ENCODE data around the gene ADAM19.

Gene ADAM19

GRCh38 chr5:157563373-157563928, 12.1 kb downstream of the ADAM19 start:
- Mint-ChIP-seq H3K9me3 (no peaks in the 10 kb centered on the region), H3K4me1 (peaks cover 54% of the 10 kb centered on the region), H3K36me3 (peaks cover 50% of the 10 kb centered on the region), H3K27ac (no peak overlapping the region), H3K4me3 (no peak overlapping the region), H3K27me3 (no peaks in the 10 kb centered on the region)
- DNase-seq (ENCODE audit: low spot score in 2 of 2) = no peak
- ATAC-seq (ENCODE audit: low read depth) = no peak

- peak overlapping the region; percentile 37 for H3K4me3 Mint-ChIP-seq
- peaks cover 64% of the 10 kb centered on the region for H3K4me1 Mint-ChIP-seq
- DNase-seq (ENCODE audit: low spot score in 2 of 2) = no peak
- no peak for ATAC-seq (ENCODE audit: low read depth)
- H3K27me3 Mint-ChIP-seq = no peaks in the 10 kb centered on the region
- no peaks in the 10 kb centered on the region for H3K9me3 Mint-ChIP-seq
- peaks cover 51% of the 10 kb centered on the region for H3K36me3 Mint-ChIP-seq
- H3K27ac Mint-ChIP-seq = peak overlapping the region; percentile 86
Observed at GRCh38 chr5:157562111-157562581, 13.4 kb downstream of the ADAM19 start.

GRCh38 chr5:157561110-157561509, 14.5 kb downstream of the ADAM19 start:
- no peaks in the 10 kb centered on the region for H3K27me3 Mint-ChIP-seq
- DNase-seq (ENCODE audit: low spot score in 2 of 2) = no peak
- peaks cover 48% of the 10 kb centered on the region for H3K36me3 Mint-ChIP-seq
- H3K9me3 Mint-ChIP-seq = no peaks in the 10 kb centered on the region
- H3K4me1 Mint-ChIP-seq = peaks cover 67% of the 10 kb centered on the region
- H3K4me3 Mint-ChIP-seq = peak overlapping the region; percentile 32
- no peak for ATAC-seq (ENCODE audit: low read depth)
- H3K27ac Mint-ChIP-seq = peak overlapping the region; percentile 68

- ATAC-seq (ENCODE audit: low read depth) = no peak
- Mint-ChIP-seq H3K4me3 (no peak overlapping the region), H3K27me3 (no peaks in the 10 kb centered on the region), H3K36me3 (peaks cover 54% of the 10 kb centered on the region), H3K4me1 (peaks cover 80% of the 10 kb centered on the region), H3K9me3 (no peaks in the 10 kb centered on the region), H3K27ac (peak overlapping the region; percentile 94)
- no peak for DNase-seq (ENCODE audit: low spot score in 2 of 2)
Observed at GRCh38 chr5:157559301-157559700, 16.3 kb downstream of the ADAM19 start.

GRCh38 chr5:157558681-157559080, 16.9 kb downstream of the ADAM19 start:
- Mint-ChIP-seq H3K27me3 (no peaks in the 10 kb centered on the region), H3K4me1 (peaks cover 81% of the 10 kb centered on the region), H3K4me3 (no peak overlapping the region), H3K9me3 (no peaks in the 10 kb centered on the region), H3K36me3 (peaks cover 53% of the 10 kb centered on the region), H3K27ac (peak overlapping the region; percentile 94)
- no peak for ATAC-seq (ENCODE audit: low read depth)
- DNase-seq (ENCODE audit: low spot score in 2 of 2) = no peak

GRCh38 chr5:157558041-157558595, 17.5 kb downstream of the ADAM19 start:
- DNase-seq (ENCODE audit: low spot score in 2 of 2) (no peak), ATAC-seq (ENCODE audit: low read depth) (no peak)
- Mint-ChIP-seq H3K36me3 (peaks cover 49% of the 10 kb centered on the region), H3K4me3 (peak overlapping the region; percentile 5), H3K27ac (peak overlapping the region; percentile 94), H3K9me3 (no peaks in the 10 kb centered on the region), H3K4me1 (peaks cover 79% of the 10 kb centered on the region), H3K27me3 (no peaks in the 10 kb centered on the region)

GRCh38 chr5:157556615-157557418, 18.8 kb downstream of the ADAM19 start:
- H3K36me3 Mint-ChIP-seq = peaks cover 49% of the 10 kb centered on the region
- H3K27me3 Mint-ChIP-seq = no peaks in the 10 kb centered on the region
- H3K9me3 Mint-ChIP-seq = no peaks in the 10 kb centered on the region
- peak overlapping the region; percentile 94 for H3K27ac Mint-ChIP-seq
- DNase-seq (ENCODE audit: low spot score in 2 of 2) (no peak), ATAC-seq (ENCODE audit: low read depth) (peak; percentile 59)
- peaks cover 78% of the 10 kb centered on the region for H3K4me1 Mint-ChIP-seq
- peak overlapping the region; percentile 55 for H3K4me3 Mint-ChIP-seq

- ATAC-seq (ENCODE audit: low read depth) (no peak), DNase-seq (ENCODE audit: low spot score in 2 of 2) (no peak)
- H3K4me3 Mint-ChIP-seq = peak overlapping the region; percentile 53
- H3K9me3 Mint-ChIP-seq = no peaks in the 10 kb centered on the region
- peaks cover 50% of the 10 kb centered on the region for H3K36me3 Mint-ChIP-seq
- H3K27ac Mint-ChIP-seq = peak overlapping the region; percentile 94
- H3K4me1 Mint-ChIP-seq = peaks cover 76% of the 10 kb centered on the region
- no peaks in the 10 kb centered on the region for H3K27me3 Mint-ChIP-seq
Observed at GRCh38 chr5:157555037-157555640, 20.4 kb downstream of the ADAM19 start.

GRCh38 chr5:157554179-157555036, 21.2 kb downstream of the ADAM19 start:
- ATAC-seq (ENCODE audit: low read depth) (peak; percentile 32), DNase-seq (ENCODE audit: low spot score in 2 of 2) (no peak)
- Mint-ChIP-seq H3K4me3 (peak overlapping the region; percentile 53), H3K27ac (peak overlapping the region; percentile 94), H3K27me3 (no peaks in the 10 kb centered on the region), H3K9me3 (no peaks in the 10 kb centered on the region), H3K4me1 (peaks cover 80% of the 10 kb centered on the region), H3K36me3 (peaks cover 48% of the 10 kb centered on the region)

GRCh38 chr5:157552650-157553049, 22.9 kb downstream of the ADAM19 start:
- no peaks in the 10 kb centered on the region for H3K27me3 Mint-ChIP-seq
- peaks cover 50% of the 10 kb centered on the region for H3K36me3 Mint-ChIP-seq
- peak overlapping the region; percentile 82 for H3K27ac Mint-ChIP-seq
- no peak for DNase-seq (ENCODE audit: low spot score in 2 of 2)
- no peak overlapping the region for H3K4me3 Mint-ChIP-seq
- no peaks in the 10 kb centered on the region for H3K9me3 Mint-ChIP-seq
- ATAC-seq (ENCODE audit: low read depth) = no peak
- peaks cover 77% of the 10 kb centered on the region for H3K4me1 Mint-ChIP-seq

- DNase-seq (ENCODE audit: low spot score in 2 of 2) (no peak), ATAC-seq (ENCODE audit: low read depth) (no peak)
- Mint-ChIP-seq H3K27me3 (no peaks in the 10 kb centered on the region), H3K27ac (peak overlapping the region; percentile 88), H3K4me3 (peak overlapping the region; percentile 35), H3K4me1 (peaks cover 75% of the 10 kb centered on the region), H3K36me3 (peaks cover 52% of the 10 kb centered on the region), H3K9me3 (no peaks in the 10 kb centered on the region)
Observed at GRCh38 chr5:157550663-157551062, 24.9 kb downstream of the ADAM19 start.

GRCh38 chr5:157549954-157550549, 25.5 kb downstream of the ADAM19 start:
- Mint-ChIP-seq H3K27me3 (no peaks in the 10 kb centered on the region), H3K27ac (peak overlapping the region; percentile 88), H3K9me3 (no peaks in the 10 kb centered on the region), H3K36me3 (peaks cover 52% of the 10 kb centered on the region), H3K4me3 (peak overlapping the region; percentile 22), H3K4me1 (peaks cover 75% of the 10 kb centered on the region)
- no peak for DNase-seq (ENCODE audit: low spot score in 2 of 2)
- ATAC-seq (ENCODE audit: low read depth) = no peak

GRCh38 chr5:157549283-157549629, 26.3 kb downstream of the ADAM19 start:
- no peaks in the 10 kb centered on the region for H3K27me3 Mint-ChIP-seq
- no peak for DNase-seq (ENCODE audit: low spot score in 2 of 2)
- H3K27ac Mint-ChIP-seq = peak overlapping the region; percentile 88
- no peak for ATAC-seq (ENCODE audit: low read depth)
- peak overlapping the region; percentile 40 for H3K4me3 Mint-ChIP-seq
- H3K36me3 Mint-ChIP-seq = peaks cover 54% of the 10 kb centered on the region
- peaks cover 75% of the 10 kb centered on the region for H3K4me1 Mint-ChIP-seq
- H3K9me3 Mint-ChIP-seq = no peaks in the 10 kb centered on the region
